Activated T-helper 9 cell treated with anti-CD3 and anti-CD28 coated beads, Interleukin-2, amount 50 U/mL, for 16 hours (primary cell): ENCODE measurements around the gene FANCB.

ENCODE experiments used
- DNase-seq: peaks from one replicate; pipeline ENCODE4 v3.0.0-alpha.2; 2020; ENCODE audit warnings: low read depth

Gene FANCB

DNA sequence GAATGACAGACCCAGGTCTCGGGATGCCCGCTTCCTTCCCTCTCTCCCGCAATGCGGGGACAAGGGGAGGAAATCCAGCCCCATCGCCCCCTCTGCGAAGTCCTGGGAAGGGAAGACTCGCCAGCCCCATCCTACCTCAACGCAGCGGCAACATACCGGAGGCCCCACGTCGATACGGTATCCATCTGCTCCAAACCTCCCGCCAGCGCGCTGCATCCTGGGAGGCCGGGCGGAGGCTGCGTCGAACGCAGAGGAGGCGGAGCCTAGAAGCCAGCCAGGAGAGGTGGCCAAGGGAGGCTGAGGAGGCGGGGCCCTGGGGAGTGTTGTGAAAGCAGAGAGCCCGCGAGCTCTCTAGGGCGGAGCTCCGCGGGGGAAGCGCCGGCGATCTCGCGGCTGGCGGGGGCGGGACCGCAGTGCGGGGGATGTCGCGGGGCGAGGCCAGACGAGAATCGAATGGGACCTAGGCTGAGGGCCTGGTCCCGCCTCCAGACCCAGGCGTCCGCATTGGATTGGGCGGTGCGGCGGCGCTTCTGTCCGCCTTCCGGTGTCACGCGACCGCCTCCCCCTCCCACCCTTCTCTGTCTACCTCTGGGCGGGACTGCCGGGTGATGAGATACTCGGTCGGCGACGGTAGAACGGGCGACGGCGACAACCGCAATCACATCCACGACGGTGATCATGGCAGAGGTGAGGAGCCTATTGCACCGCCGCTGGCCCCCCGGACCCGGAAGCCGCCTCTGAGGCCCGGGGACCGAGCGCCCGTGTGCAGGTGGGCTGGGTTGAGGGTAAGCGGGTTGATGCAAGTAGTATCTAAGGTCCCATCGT is at the start of gene FANCB, which contains the start of gene MOSPD2:
FANCB (minus strand) TSS at position 219 of the 825 bp plus-strand sequence. CDS start 7,559 bp downstream, outside the sequence.
MOSPD2 (plus strand) TSS at position 571 of the 825 bp plus-strand sequence; CDS start at position 679, 108 bp downstream.
- peak; percentile 90 for DNase-seq

DNA sequence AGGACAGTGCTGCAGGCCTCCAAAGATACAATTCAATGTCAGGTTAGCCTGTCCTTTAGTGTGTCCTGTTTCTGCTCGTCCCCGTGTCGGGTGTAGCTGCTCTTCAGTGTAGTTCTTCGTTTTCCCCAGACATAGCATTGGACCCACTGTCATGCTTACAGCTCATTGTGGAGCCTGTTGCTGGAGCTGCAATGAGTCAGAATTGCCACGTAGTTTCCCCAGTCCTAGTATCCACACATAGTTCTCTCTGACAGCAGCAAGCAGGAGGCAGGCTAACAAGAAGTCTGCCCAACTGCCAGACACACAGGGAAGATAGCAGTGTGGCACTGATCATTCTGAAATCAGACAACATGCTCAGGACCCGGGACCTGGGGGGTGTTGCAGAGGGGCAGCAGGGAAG is 49.6 kb upstream of the FANCB start:
- no peak for DNase-seq

DNA sequence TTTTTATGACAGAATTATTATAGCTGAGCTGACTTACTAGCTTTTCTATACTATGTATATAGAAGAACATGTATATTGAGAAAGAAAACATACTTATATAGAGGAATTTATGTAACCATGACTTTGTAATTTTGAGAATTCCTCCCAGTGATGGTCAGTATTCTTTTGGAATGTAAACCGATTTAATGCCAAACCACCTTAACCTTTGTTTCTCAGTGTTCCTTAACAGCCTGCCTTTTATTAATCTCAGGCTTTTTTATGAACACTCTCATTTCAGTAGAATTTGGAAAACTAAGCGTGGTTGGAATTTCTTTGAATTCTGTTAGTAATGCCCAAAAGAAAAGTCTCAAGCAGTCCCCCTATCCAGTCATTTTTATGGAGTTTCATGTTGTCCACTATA is 47.3 kb upstream of the FANCB start:
- DNase-seq: no peak

DNA sequence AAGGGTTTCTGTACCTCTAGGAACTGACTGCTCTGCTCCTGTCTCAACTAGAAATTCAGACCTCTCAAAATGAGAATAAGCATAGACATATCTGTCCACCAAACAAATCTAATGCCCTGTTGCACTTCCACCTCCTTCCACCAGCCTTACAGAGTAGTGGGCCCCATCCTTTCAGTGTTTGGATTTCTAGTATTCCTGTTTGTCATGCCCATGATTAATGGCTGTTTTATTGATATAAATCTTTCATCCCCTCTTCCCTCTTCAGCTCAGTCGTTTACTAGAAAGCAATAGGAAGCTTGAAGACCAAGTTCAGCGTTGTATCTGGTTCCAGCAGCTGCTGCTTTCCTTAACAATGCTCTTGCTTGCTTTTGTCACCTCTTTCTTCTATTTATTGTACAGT is 46.5 kb upstream of the FANCB start:
- DNase-seq: no peak

DNA sequence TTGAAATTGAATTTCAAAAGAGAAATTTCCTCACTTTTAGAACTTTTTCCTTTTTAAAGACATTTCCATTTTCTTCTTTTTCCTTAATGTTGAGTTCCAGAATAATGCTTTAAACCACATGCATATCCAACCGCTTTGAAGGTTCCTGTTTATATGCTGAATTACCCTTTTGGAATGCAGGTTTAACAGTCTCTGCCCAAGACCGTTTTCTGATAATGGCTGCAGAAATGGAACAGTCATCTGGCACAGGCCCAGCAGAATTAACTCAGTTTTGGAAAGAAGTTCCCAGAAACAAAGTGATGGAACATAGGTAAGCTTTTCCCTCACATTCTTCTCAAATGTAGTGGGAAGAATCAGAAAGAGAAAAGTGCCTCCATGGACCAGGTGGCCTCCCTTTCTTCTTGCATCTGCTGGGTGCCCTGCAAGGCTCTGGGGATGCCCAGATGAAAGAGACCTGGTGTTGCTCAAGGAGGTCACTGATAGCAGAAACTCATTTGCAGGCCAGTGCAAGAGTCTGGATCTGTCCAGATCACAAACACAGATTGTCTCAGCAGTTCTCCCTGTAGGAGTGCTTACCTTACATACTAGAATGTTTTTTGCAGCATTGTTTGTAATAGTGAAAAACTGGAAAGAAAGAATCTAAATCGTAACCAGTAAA is 43.3 kb upstream of the FANCB start:
- DNase-seq: no peak

DNA sequence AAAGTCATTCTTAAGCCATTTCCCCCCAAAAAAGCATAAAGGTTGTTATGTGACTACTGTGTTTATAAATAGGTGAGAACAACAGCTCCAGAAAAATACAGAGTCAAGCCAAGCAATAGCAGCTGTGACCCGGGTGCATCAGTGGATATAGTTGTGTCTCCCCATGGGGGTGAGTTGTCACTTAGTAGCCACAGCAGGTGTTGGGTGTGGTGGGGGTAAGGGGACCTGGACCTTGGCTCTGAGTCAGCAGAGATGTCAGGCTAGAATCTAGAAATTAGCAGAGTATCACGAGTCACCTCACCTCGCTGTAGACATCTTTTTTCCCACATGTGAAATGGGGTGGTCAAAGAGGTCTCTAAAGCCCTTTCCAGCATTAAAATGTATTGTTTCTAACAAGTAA is 42.7 kb upstream of the FANCB start:
- DNase-seq: no peak

DNA sequence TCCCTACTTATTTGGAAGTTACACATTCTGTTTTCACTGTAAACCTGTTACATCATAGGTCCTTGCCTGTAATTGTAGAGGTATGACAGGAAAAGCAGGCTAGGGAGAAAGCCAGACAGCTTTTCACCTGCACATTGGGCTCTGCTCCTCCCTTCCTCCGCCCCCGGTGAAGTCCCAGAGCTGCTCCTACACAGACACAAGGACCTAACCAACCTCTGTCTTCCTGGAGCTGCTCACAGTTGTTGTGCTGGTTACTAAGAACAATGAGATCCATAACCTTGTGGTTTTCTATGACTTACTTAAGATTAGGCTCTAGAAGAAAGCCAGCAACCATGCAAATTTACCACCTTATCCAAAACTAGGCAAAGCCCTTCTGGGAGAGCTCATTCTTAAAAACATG is 40.4 kb upstream of the FANCB start:
- no peak for DNase-seq

DNA sequence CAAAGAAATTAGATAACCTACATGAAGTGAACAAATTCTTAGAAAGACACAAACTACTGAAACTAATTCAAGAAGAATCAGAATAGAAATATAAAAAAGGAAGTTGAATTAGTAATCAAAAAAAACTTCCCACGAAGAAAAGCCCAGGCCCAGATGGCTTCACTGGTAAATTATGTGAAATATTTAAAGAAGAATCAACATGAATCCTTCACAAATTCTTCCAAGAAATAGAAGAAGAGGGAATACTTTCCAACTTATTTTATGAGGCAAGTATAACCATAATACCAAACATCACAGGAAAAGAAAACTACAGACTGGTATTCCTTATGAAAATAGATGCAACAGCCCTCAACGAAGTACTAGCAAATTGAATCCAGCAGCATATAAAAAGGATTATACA is 31.0 kb upstream of the FANCB start:
- no peak for DNase-seq

DNA sequence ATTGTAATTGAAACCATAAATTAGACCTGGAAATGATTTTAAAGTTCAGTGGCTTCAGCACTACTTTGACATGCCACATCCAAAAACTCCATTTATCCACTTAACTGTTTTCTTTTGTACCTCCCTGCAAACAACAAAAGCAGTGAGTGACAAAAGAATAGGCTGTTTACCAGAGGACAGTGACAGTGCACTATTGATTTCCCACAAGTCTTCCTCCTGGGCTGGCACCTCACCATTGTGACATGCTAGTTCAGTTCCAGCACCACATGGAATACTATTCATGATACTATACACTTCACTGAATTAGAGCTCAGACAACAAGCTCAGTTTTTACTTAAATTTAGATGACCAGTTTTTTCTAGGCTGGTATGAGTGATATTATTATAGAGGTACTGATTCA is 29.7 kb upstream of the FANCB start:
- DNase-seq: no peak

DNA sequence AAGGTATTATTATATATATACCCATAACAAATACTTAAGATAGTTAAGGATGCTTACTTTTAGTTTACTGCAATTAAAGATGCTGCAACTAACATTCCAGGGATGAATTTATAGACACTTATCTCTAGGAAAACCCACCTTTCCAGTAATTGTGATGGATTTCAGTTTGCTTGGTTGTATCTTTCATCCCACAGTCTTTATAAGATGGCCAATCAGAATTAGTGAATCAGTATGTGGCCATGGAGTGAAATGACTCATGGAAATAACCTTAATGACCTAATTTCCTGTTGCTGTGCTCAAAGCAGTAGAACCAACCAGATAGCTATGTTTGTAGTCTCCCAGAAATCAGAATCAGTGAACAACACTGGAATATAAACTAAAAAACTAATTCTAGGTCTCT is 26.7 kb upstream of the FANCB start:
- no peak for DNase-seq

DNA sequence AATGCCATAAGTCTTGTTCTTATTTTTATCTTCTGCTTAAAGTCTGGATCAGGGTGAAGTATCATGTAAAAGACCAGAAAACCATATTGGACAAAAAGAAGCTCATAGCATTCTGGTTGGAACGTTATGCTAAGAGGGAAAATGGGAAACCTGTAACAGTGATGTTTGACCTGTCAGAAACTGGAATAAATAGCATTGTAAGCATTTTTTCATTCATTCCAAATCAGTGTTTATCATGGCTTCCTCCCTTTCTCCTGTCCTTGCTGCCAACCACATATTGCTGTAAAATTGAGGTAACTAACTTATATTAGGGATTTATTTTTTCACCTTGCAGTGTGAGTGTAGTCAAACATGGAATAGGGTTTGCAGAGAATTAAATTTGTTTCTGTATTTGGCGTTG is 24.2 kb upstream of the FANCB start:
- DNase-seq: no peak

DNA sequence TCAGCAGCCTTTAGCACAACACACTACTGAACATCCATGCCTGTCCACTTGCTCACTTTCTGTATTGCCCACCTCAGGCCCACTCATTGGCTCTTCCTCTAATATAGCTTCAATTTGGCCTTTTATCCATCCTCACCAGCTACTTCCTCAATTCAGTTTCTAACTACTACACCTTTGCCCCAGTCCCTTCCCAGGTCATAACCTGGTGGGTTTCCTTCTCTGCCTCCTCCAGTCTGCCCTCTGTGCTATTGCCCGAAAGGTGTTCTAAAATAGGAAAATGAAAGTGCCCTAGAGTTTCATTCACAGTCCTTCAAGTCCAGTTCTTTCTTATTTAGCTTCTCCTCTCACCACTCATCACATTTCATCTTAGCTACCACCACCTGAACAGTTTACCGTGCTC is 23.4 kb upstream of the FANCB start:
- no peak for DNase-seq

DNA sequence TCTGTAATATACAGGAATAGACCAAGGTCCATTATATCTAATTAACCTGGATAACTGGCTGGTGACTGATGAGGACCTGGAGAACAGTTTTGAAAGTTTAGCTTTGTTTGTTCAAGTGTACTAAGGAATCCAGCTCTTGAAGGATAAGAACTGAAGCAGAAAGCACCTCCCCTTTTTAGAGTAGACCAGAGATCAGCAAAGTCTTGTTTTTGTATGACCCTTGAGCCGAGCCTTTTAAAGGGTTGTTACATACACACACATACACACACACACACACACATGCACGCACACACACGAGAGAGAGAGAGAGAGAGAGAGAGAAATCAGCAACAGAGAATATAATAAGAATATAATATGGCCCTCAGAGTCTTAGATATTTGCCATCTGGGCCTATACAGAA is 13.4 kb upstream of the FANCB start:
- DNase-seq: no peak

DNA sequence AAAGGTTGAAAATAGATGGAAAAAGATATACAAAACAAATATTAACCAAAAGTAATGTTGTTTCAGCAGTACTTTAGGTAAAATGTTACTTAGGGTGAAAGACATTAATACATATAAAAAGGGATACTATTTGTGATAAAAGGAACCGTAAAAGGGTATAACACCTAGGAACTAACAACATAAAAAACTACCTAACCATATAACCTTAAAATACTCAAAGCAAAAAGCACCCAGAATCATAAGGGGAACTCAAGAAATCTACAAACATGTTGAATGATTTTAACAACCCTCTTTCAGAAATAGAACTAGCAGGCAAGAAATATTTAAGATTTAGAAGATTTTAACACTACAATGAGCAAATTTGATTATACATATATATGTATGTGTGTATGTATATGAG is 11.8 kb upstream of the FANCB start:
- DNase-seq: no peak

DNA sequence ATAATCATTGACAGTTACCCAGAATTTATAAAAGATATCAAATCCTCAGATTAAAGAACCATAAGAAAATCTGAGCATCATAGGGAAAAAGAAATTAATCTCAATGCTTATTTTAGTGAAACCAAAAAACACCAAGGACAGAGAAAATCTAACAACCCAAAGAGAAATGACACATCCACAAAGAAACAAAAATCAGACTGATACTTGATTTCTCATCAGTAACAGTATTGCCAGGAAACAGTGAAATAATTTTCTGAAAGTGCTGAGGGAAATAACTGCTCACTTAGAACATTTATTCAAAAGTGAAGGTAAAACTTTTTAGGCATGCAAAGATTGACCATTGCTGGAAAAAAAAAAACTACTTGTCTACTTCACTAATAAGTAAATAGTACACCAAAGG is 11.0 kb upstream of the FANCB start:
- DNase-seq: no peak

DNA sequence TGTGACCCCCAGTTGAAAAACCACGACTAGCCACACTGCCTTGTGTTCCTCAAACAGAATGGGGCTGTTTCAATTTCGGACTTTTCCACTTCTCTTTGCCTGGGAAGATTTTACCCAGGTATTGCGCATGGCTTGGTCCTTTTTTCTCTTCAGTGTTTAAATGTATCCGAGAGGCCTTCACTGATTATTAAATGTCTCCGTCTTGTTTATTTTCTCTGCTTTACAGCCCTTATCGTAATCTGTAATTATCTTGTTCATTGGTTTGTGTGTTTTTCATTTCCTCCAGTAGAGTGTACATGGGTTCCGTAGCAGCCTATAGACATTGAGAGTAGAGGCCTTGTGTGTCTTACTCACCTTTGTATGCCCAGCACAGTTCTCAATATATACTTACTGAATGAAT is 2.8 kb upstream of the FANCB start:
- no peak for DNase-seq

DNA sequence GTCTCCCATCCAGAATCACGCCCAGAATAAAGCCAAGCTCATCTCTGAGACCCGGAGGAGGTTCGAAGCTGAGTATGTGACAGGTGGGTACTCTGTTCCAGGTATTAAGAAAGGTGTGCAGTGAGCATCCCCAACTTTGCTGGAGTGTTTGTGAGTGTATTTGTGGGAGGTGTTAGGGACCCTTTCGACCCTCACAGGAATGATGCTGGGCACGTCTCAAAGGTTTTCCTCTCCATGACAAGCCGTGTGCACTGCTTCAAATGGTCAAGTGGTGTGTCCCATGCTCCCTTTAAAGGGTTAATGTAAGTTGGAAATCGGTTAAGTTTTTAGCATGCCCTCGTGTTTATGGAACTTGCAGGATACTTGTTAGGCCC is 794 bp upstream of the FANCB start:
- no peak for DNase-seq

DNA sequence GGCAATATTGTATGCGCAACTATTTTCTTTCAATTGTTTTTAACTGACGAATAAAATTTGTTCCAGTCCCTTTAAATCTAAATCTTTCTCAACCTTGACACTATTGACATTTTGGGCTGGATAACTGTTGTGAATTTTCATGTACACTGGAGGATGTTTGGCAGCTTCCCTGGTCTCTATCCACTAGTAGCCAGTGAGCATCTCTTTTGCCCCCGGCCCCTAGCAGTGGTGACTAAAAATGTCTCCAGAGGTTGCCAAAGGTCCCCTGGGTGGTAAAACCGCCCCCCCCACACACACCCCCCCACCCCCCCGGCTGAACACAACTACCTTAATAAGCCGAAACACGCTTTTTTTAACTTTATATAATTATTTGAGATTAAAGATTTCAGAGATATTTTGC is 514 bp downstream of the FANCB start:
- no peak for DNase-seq

DNA sequence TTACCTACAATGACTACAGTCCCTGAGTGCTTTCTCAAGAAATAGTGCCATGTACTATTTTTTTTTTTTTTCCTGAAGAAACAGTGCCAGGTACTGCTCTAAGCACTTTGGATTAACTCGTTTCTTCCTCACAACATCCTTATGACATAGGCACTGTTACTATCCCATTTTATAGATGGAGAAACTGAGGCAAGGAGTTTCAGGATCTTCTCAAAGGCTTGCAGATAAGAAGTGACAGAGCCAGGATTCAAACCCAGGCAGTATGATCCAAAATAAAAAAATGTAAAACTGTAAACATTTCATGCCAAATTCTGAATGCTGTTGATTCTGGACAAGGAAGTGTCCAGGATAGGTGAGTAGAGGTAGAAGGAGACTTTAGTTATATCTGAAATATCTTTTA is 1.1 kb downstream of the FANCB start:
- no peak for DNase-seq

DNA sequence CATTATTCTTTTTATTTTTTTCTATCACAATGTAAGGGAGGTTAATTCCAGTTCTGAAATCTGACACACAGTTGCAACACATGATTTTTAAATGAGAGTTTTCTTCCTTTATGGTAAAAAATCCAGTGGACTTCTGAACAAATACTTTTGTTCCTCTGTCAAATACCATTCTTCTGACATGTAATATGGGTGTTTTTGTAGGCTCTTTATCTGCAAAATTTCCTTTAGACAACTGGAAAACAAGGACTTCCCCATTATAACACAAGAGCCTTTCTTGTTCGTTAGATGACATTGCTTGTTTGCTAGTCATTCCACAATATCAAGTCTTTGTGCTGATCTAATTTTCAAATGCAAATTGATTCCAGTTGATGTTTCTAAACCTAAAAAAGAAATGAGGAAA is 7.7 kb downstream of the FANCB start:
- no peak for DNase-seq

DNA sequence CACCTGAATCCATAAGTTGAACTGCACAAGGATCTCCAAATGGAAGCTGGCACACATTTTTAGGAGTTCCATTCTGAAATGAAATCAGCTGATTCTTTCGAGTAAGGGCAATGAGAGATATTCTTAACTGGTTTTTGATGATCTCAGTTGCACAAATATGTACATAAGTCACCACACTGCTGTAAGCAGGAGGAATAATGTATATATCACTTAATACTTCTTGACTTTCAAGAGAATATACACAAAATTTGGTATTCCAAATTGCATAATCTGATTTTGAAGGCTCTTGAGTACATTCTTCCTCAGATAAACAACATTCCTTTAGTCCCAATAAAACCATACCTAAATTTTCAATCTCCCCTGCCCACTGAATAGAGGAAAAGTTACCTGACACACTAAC is 8.2 kb downstream of the FANCB start:
- no peak for DNase-seq

DNA sequence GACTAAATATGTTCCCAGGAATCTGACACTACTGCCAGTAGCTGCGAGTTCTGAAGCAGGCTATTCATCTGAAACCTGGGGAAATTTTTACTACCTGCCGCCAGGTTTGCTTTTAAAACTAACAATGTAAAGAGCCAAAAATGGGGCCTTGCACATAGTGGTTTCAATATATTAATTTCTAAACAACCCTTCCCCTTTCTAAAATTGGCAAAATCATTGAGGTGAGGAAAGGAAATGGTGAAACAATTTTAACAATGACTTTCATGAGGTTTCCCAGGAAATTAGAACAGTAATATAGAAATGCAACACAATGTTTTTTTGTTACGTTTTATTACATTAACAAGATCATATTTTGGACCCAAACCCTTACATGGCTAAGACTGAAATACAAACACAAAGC is 21.3 kb downstream of the FANCB start:
- DNase-seq: no peak

DNA sequence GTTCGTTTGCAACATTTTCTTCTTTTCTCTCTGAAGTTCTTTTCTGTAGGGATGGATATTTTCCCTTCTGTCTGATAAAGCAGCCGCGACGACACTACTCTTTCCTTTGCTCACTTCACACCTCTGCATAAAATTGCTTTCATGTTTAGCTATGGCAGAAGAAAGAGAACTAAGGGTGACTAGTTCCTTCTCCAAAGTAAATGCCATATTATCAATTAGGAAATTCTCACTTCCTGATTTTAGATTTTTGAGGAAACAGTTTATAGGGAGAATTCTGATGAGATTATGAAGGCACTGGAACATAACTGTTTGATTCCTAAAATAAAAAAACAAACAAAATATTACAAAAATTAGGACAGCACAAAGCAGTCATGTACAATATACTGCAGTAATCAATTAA is 29.2 kb downstream of the FANCB start:
- no peak for DNase-seq

DNA sequence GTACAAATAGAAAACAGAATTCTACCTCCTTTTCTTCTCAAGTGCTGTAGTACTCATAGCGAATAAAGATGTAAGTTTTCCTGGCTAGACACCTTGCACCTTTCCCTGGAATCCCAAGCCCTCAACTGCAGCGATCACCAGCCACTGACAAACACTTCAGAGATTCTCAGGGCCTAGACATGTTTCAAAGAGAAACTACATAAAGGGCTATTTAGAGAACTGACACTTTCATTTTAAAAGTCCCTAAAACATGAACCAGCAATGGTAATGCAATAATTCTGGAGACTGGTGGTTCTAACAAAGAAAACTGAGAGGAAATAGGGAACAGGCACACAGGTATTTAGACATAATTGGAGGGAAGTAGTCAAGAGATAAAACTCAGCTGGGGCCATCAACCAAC is 35.7 kb downstream of the FANCB start:
- DNase-seq: no peak
